DOHH2 (cell line): ENCODE data around the gene SVBP.
"Not testable (repeated sequence)": the region's sequence is repeated elsewhere in the genome, so short reads cannot be mapped to it uniquely, and the experiment has no call there.

Experiments
- CTCF ChIP-seq: fragments of 200-600 bp; sonication (generic); IDR thresholded peaks from one replicate; pipeline ENCODE4 v1.5.1; 2014; ENCODE audit warnings: antibody characterized with exemption, mild to moderate bottlenecking, low read depth, low read length; ENCODE audit not compliant: poor library complexity, severe bottlenecking
- EZH2phosphoT487 ChIP-seq: fragments of 200-600 bp; sonication (generic); IDR thresholded peaks from 2 replicates; pipeline ENCODE4 v1.6.1; 2017; ENCODE audit warnings: borderline replicate concordance, mild to moderate bottlenecking, antibody characterized with exemption, low read length, moderate library complexity, mixed read lengths

- TF ChIP-seq EZH2phosphoT487, CTCF: not testable (repeated sequence)
Measured at GRCh38 chr1:42859366-42859765, 42.2 kb upstream of the SVBP start.
